Nephron progenitor cell (in vitro differentiated cells): ENCODE results near the gene SP1.
A peak's percentile ranks its signal among the peaks of the same experiment; 100 is the strongest.
"Not testable (repeated sequence)": the region's sequence is repeated elsewhere in the genome, so short reads cannot be mapped to it uniquely, and the experiment has no call there.

Experiments used
- DNase-seq: peaks from one replicate; pipeline ENCODE4 v3.0.0; 2021
- H3K27ac Mint-ChIP-seq: 2 replicates; pipeline ENCODE4 v1.8.0; 2021; ENCODE audit warnings: mild to moderate bottlenecking, moderate library complexity, mixed read lengths
- H3K27me3 Mint-ChIP-seq: 2 replicates; pipeline ENCODE4 v1.8.0; 2021; ENCODE audit warnings: mild to moderate bottlenecking, low read depth, mixed read lengths; ENCODE audit not compliant: poor library complexity
- H3K36me3 Mint-ChIP-seq: 2 replicates; pipeline ENCODE4 v1.8.0; 2021; ENCODE audit warnings: low read depth, mixed read lengths
- H3K4me1 Mint-ChIP-seq: 2 replicates; pipeline ENCODE4 v1.8.0; 2021; ENCODE audit warnings: mixed read lengths
- H3K4me3 Mint-ChIP-seq: 2 replicates; pipeline ENCODE4 v1.8.0; 2021; ENCODE audit warnings: mild to moderate bottlenecking, moderate library complexity, mixed read lengths
- H3K9me3 Mint-ChIP-seq: 2 replicates; pipeline ENCODE4 v1.8.0; 2021; ENCODE audit warnings: mild to moderate bottlenecking, moderate library complexity, mixed read lengths
- TF ChIP-seq, protein P1 (sequence below): fragments of 200-600 bp; sonication (generic); IDR thresholded peaks from 2 replicates; pipeline ENCODE4 v1.5.0; 2021; ENCODE audit warnings: antibody characterized with exemption

The SP1 gene

DNA sequence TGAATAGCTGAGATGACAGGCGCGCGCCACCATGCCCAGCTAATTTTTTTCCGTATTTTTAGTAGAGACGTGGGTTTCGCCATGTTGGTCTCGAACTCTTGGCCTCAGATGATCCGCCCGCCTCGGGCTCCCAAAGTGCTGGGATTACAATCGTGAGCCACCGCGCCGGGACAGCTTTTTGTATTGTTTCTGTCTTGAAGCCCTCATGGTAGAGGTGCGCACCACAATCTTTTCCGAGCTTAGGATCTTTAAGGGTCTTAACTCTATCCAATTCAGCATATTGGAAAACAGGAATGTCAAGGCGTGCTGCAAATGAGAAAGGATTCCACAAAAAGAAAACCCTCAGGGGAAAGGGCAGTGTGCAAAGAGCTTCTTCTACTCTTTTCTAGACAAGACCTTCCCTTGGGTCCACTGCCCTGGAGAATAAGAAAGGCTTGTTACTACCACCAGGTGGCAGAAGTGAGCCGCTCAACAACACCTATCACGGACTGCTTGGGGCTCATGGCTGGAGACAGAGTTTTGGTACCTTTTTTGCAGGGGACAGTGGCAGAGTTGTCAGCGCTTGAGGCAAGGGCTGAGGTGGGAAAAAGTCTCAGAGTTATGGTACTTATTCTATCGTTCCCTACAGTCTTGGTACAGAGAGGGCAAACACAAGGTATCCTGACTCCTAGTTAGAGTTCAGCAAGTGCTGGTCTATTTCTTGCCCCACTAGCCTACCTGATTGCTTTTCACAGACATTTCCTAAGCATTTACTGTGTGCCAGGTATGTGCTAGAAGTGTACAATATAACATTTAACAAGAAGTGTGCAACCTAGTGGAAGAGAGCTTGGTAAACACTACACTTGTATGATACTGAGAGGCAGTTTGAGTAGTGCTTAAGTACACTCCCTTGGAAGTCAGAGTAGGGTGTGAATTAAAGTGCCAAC, 27.4 kb upstream of the SP1 start:
- H3K4me3 Mint-ChIP-seq = no peak overlapping the region
- H3K36me3 Mint-ChIP-seq = no peaks in the 10 kb centered on the region
- H3K27ac Mint-ChIP-seq = no peak overlapping the region

DNA sequence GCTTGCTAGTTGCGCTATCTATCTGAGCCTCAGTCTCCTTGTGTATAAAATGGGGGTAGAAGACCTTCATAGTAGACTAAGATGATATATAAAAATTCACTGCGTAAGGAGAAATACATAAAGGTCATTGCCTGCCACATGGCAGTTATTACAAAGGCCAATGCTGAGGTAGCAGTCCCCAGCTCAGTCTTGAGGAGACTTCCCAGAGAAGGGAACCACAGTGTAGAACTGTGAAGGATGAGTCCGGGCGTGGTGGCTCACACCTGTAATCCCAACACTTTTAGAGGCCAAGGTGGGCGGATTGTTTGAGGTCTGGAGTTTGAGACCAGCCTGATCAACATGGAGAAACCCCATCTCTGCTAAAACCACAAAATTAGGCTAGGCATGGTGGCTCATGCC, 26.7 kb upstream of the SP1 start:
- Mint-ChIP-seq H3K4me3 (no peak overlapping the region), H3K9me3 (no peaks in the 10 kb centered on the region), H3K4me1 (peaks cover 30% of the 10 kb centered on the region), H3K36me3 (no peaks in the 10 kb centered on the region), H3K27me3 (peaks cover 7% of the 10 kb centered on the region), H3K27ac (no peak overlapping the region)
- TF ChIP-seq, protein P1, sequence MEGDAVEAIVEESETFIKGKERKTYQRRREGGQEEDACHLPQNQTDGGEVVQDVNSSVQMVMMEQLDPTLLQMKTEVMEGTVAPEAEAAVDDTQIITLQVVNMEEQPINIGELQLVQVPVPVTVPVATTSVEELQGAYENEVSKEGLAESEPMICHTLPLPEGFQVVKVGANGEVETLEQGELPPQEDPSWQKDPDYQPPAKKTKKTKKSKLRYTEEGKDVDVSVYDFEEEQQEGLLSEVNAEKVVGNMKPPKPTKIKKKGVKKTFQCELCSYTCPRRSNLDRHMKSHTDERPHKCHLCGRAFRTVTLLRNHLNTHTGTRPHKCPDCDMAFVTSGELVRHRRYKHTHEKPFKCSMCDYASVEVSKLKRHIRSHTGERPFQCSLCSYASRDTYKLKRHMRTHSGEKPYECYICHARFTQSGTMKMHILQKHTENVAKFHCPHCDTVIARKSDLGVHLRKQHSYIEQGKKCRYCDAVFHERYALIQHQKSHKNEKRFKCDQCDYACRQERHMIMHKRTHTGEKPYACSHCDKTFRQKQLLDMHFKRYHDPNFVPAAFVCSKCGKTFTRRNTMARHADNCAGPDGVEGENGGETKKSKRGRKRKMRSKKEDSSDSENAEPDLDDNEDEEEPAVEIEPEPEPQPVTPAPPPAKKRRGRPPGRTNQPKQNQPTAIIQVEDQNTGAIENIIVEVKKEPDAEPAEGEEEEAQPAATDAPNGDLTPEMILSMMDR = no peak
- no peak for DNase-seq

More for the DNA sequence above, 27.4 kb upstream of the SP1 start:
- peaks cover 7% of the 10 kb centered on the region for H3K27me3 Mint-ChIP-seq
- DNase-seq = peak; percentile 80
- peaks cover 30% of the 10 kb centered on the region for H3K4me1 Mint-ChIP-seq
- H3K9me3 Mint-ChIP-seq = no peaks in the 10 kb centered on the region
- TF ChIP-seq, protein P1 = peak; percentile 90

DNA sequence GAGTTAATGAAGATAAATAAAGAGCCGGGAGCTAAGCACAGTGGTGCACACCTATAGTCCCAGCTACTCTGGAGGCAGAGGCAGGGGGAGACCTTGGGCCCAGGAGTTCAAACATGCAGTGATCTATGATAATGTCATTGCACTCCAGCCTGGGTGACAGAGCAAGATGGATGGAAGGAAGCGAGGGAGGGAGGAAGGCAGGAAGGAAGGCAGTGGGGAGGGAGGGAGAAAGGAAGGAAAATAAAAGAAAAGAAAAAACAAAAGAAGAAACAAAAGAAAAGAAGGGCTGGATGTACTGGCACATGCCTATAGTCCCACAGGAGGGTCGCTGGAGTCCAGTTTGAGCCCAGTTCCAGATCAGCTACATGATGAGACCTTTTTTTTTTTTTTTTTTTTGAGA, 24.9 kb upstream of the SP1 start:
- Mint-ChIP-seq H3K36me3 (no peaks in the 10 kb centered on the region), H3K27ac (peak overlapping the region; percentile 18)
- TF ChIP-seq, protein P1 = no peak

DNA sequence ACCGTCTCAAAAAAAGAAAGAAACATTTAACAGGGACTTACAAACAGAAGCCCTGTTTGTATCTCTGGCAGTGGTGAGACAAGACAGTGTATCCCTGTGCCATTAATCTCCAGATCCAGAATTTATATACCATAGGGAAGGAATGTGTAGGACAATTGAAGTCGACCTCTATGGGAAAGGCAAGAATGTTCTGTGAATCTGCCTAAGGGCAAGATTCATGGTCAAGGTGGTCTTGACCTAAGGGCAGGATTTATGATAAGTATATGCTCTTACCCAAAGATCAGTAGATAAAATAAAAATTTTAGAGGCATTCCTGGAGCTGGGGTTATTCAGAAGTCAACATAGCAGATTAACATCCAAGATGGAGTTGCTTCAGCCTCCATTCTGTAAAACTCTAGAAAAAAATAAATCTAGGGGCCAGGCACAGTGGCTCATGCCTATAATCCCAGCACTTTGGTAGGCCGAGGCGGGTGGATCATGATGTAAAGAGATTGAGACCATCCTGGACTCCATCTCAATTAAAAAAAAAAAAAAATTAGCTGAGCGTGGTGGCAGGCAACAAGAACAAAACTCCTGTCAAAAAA, 21.0 kb upstream of the SP1 start:
- H3K27me3 Mint-ChIP-seq = peaks cover 5% of the 10 kb centered on the region
- peaks cover 31% of the 10 kb centered on the region for H3K4me1 Mint-ChIP-seq
- H3K9me3 Mint-ChIP-seq = peaks cover 3% of the 10 kb centered on the region
- H3K4me3 Mint-ChIP-seq = no peak overlapping the region
- peak overlapping the region; percentile 75 for H3K27ac Mint-ChIP-seq
- no peak for DNase-seq
- no peaks in the 10 kb centered on the region for H3K36me3 Mint-ChIP-seq
- TF ChIP-seq, protein P1 = no peak

More for the DNA sequence above, 24.9 kb upstream of the SP1 start:
- Mint-ChIP-seq H3K9me3 (no peaks in the 10 kb centered on the region), H3K27me3 (peaks cover 7% of the 10 kb centered on the region), H3K4me3 (peak overlapping the region; percentile 31), H3K4me1 (peaks cover 38% of the 10 kb centered on the region)
- DNase-seq = no peak

DNA sequence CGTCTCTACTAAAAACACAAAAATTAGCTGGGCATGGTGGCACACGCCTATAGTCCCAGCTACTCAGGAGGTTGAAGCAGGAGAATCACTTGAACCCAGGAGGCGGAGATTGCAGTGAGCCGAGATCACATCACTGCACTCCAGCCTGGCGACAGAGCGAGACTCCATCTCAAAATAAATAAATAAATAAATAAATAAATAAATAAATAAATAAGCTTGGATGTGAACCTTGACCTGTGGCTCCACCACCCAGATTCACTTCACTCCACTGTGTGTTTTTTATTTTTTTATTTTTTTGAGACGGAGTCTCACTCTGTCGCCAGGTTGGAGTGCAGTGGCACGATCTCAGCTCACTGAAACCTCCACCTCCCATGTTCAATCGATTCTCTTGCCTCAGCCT, 18.3 kb upstream of the SP1 start:
- peaks cover 25% of the 10 kb centered on the region for H3K4me1 Mint-ChIP-seq

DNA sequence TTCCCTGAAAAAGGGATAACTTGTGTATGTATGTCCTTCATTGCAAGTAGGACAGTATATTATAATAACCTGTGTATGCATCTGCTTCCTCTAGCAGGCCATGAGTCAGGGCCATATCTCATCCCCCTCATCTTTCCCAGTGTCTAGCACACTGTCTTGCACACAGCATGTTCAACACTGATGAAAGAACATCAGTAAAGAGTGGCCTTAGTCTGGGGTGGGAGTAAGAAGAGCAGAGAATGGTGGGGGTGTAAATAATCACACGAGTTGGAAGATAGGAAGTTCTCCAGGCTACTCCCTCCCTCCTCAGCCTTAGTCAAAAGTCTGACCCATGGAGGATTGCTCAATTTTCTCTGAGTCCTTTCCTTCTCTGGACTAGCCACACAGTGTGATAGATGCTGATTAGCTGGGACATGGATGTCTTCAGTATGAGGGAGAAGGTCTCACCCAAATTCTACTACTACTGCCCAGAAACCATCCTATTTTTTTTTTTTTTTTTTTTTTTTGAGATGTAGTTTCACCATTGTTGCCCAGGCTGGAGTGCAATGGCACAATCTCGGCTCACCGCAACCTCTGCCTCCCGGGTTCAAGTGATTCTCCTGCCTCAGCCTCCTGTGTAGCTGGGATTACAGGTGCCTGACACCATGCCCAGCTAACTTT, 14.6 kb upstream of the SP1 start:
- no peak for DNase-seq
- Mint-ChIP-seq H3K4me1 (peaks cover 19% of the 10 kb centered on the region), H3K27me3 (no peaks in the 10 kb centered on the region), H3K9me3 (peaks cover 7% of the 10 kb centered on the region), H3K36me3 (peaks cover 4% of the 10 kb centered on the region), H3K4me3 (no peak overlapping the region), H3K27ac (peak overlapping the region; percentile 26)
- TF ChIP-seq, protein P1 = no peak

More for the DNA sequence above, 18.3 kb upstream of the SP1 start:
- not testable (repeated sequence) for DNase-seq, H3K27me3 Mint-ChIP-seq, H3K36me3 Mint-ChIP-seq, H3K4me3 Mint-ChIP-seq, H3K27ac Mint-ChIP-seq, H3K9me3 Mint-ChIP-seq

DNA sequence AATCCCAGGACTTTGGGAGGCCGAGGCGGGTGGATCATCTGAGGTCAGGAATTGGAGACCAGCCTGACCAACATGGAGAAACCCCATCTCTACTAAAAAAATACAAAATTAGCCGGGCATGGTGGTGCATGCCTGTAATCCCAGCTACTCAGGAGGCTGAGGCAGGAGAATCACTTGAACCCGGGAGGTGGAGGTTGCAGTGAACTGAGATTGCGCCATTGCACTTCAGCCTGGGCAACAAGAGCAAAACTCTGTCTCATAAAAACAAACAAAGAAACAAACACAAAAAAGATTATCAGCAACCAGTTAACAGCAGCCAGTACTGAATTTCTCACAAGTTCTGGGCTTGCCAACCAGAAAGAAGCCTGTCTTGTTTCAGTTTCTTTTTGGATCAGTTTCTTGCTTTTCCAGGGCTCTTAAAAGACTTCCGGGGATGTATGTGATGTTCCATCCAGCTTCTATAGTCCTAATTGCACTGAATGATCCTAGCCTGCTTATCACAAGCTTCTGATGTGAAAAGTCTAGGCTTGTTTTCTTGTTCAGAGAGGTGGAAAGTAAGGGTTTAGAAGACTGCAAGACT, 6.3 kb upstream of the SP1 start:
- H3K27ac Mint-ChIP-seq = peak overlapping the region; percentile 71

DNA sequence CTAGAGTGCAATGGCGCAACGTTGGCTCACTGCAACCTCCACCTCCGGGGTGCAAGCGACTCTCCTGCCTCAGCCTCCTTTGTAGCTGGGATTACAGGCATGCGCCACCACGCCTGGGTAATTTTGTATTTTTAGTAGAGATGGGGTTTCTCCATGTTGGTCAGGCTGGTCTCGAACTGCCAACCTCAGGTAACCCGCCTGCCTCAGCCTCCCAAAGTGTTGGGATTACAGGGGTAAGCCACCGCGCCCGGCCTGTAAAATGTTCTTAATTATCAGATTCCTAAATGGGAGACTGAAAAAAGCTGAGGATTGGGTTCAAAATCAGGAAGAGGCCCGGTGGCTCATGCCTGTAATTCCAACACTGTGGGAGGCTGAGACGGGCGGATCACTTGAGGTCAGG, 5.7 kb upstream of the SP1 start:
- peaks cover 42% of the 10 kb centered on the region for H3K4me1 Mint-ChIP-seq
- not testable (repeated sequence) for H3K27ac Mint-ChIP-seq, H3K9me3 Mint-ChIP-seq, H3K36me3 Mint-ChIP-seq, H3K27me3 Mint-ChIP-seq, H3K4me3 Mint-ChIP-seq, DNase-seq

More for the DNA sequence above, 6.3 kb upstream of the SP1 start:
- not testable (repeated sequence) for H3K27me3 Mint-ChIP-seq, H3K9me3 Mint-ChIP-seq, H3K4me3 Mint-ChIP-seq, DNase-seq, H3K36me3 Mint-ChIP-seq
- H3K4me1 Mint-ChIP-seq = peaks cover 42% of the 10 kb centered on the region
